Lower lobe of right lung (tissue), 2 donors: ENCODE results near the gene AKAP12. TPM values are rescaled to one million over a fixed set of nuclear protein-coding genes. Genes with fewer than 3 reads are reported as not detected.

Experiments
- ATAC-seq, 2 donors: fragments of 200-7000 bp; cut with Tn5 transposase; one replicate each; pipeline ENCODE4 v1.9.1; 2020 to 2022; ENCODE audit warnings: mild to moderate bottlenecking in 2 of 2, moderate library complexity in 2 of 2
- DNase-seq: peaks from one replicate; pipeline ENCODE4 v3.0.0-alpha.2; 2020
- H3K27ac ChIP-seq: fragments of 200-600 bp; one replicate; pipeline ENCODE4 v1.8.0; 2022
- H3K27me3 ChIP-seq: fragments of 200-600 bp; one replicate; pipeline ENCODE4 v1.8.0; 2022; ENCODE audit warnings: low read depth
- H3K36me3 ChIP-seq: fragments of 200-600 bp; one replicate; pipeline ENCODE4 v1.8.0; 2022; ENCODE audit warnings: mild to moderate bottlenecking
- H3K4me1 ChIP-seq: fragments of 200-600 bp; one replicate; pipeline ENCODE4 v1.8.0; 2022
- H3K4me3 ChIP-seq: fragments of 200-600 bp; one replicate; pipeline ENCODE4 v1.8.0; 2022; ENCODE audit warnings: mild to moderate bottlenecking
- H3K9me3 ChIP-seq: fragments of 200-600 bp; one replicate; pipeline ENCODE4 v1.8.0; 2022
- CTCF ChIP-seq: fragments of 200-600 bp; IDR thresholded peaks from one replicate; pipeline ENCODE4 v1.8.0; 2022; ENCODE audit warnings: antibody characterized with exemption, mild to moderate bottlenecking
- intact Hi-C: fragments of 100-400 bp; cut with DNase I; formaldehyde crosslinking; loops from one replicate; pipeline ENCODE4 v1.11.0; 2022
- total RNA-seq: library from RNA; stranded (reverse); fragmentation: NEBNext Ultra II Directional; extraction: Animal tissue kit (Norgen Biotek cat#: 25700); gene quantifications from one replicate; pipeline ENCODE4 v1.2.1, GENCODE V29; 2021
- donor health status: DM: no; HTN: yes; CAD: no; lungs with severe emphysema.

AKAP12 gene
- total RNA-seq, 1 donor from 2014 or later, result 38.8 TPM

GRCh38 chr6:151269321-151269995 lies 29.7 kb downstream of the AKAP12 start:
- Histone ChIP-seq H3K4me3 (no peak overlapping the region), H3K27me3 (no peaks in the 10 kb centered on the region), H3K36me3 (no peaks in the 10 kb centered on the region), H3K9me3 (no peaks in the 10 kb centered on the region), H3K27ac (no peak overlapping the region), H3K4me1 (peaks cover 7% of the 10 kb centered on the region)
- intact Hi-C loops, result no loop called here
- DNase-seq (no peak), ATAC-seq (no peak)
- no peak for TF ChIP-seq CTCF

GRCh38 chr6:151275121-151275520 lies 35.4 kb downstream of the AKAP12 start:
- intact Hi-C loops, result no loop called here
- H3K27ac ChIP-seq, result no peak overlapping the region
- DNase-seq, result no peak
- H3K36me3 ChIP-seq, result no peaks in the 10 kb centered on the region
- H3K27me3 ChIP-seq, result no peaks in the 10 kb centered on the region
- no peak for TF ChIP-seq CTCF
- H3K4me1 ChIP-seq, result peaks cover 7% of the 10 kb centered on the region
- no peaks in the 10 kb centered on the region for H3K9me3 ChIP-seq
- H3K4me3 ChIP-seq, result no peak overlapping the region
- no peak for ATAC-seq

- no peak for DNase-seq
- Histone ChIP-seq H3K27ac (no peak overlapping the region), H3K36me3 (no peaks in the 10 kb centered on the region), H3K4me3 (no peak overlapping the region), H3K4me1 (peaks cover 7% of the 10 kb centered on the region), H3K27me3 (no peaks in the 10 kb centered on the region), H3K9me3 (no peaks in the 10 kb centered on the region)
- ATAC-seq, result no peak
- intact Hi-C loops, result no loop called here
- no peak for TF ChIP-seq CTCF
Observed at GRCh38 chr6:151275566-151275965, 35.8 kb downstream of the AKAP12 start.

GRCh38 chr6:151276112-151276740 lies 36.5 kb downstream of the AKAP12 start:
- H3K27ac ChIP-seq, result no peak overlapping the region
- DNase-seq (no peak), ATAC-seq (no peak)

GRCh38 chr6:151279891-151280290 lies 40.1 kb downstream of the AKAP12 start:
- Histone ChIP-seq H3K9me3 (no peaks in the 10 kb centered on the region), H3K27me3 (no peaks in the 10 kb centered on the region), H3K27ac (no peak overlapping the region), H3K36me3 (no peaks in the 10 kb centered on the region), H3K4me1 (peaks cover 10% of the 10 kb centered on the region), H3K4me3 (no peak overlapping the region)
- ATAC-seq (no peak), DNase-seq (no peak)
- intact Hi-C loops, result no loop called here
- TF ChIP-seq CTCF, result no peak

More at GRCh38 chr6:151276112-151276740, 36.5 kb downstream of the AKAP12 start:
- intact Hi-C loops, result no loop called here
- Histone ChIP-seq H3K9me3 (no peaks in the 10 kb centered on the region), H3K36me3 (no peaks in the 10 kb centered on the region), H3K4me1 (peaks cover 7% of the 10 kb centered on the region), H3K27me3 (no peaks in the 10 kb centered on the region), H3K4me3 (no peak overlapping the region)
- no peak for TF ChIP-seq CTCF
